Glutamatergic neuron (in vitro differentiated cells): ENCODE measurements around the gene NDUFAF7. TPM values are rescaled to one million over a fixed set of nuclear protein-coding genes. Genes with fewer than 3 reads are reported as not detected.

ENCODE experiments used
- DNase-seq: peaks from one replicate; pipeline ENCODE4 v3.0.0; 2022
- H3K27ac Mint-ChIP-seq: one replicate; pipeline ENCODE4 v1.8.0; 2020; ENCODE audit warnings: mild to moderate bottlenecking, mixed read lengths, inconsistent platforms; ENCODE audit not compliant: unreplicated experiment
- H3K27me3 Mint-ChIP-seq: one replicate; pipeline ENCODE4 v1.8.0; 2020; ENCODE audit warnings: mild to moderate bottlenecking, moderate library complexity, mixed read lengths, inconsistent platforms; ENCODE audit not compliant: unreplicated experiment
- H3K36me3 Mint-ChIP-seq: one replicate; pipeline ENCODE4 v1.8.0; 2020; ENCODE audit warnings: mild to moderate bottlenecking, mixed read lengths, inconsistent platforms; ENCODE audit not compliant: unreplicated experiment
- H3K4me1 Mint-ChIP-seq: one replicate; pipeline ENCODE4 v1.8.0; 2020; ENCODE audit warnings: mild to moderate bottlenecking, low read depth, mixed read lengths, inconsistent platforms; ENCODE audit not compliant: unreplicated experiment
- H3K4me3 Mint-ChIP-seq: one replicate; pipeline ENCODE4 v1.8.0; 2020; ENCODE audit warnings: mild to moderate bottlenecking, mixed read lengths, inconsistent platforms; ENCODE audit not compliant: unreplicated experiment
- H3K9me3 Mint-ChIP-seq: one replicate; pipeline ENCODE4 v1.8.0; 2020; ENCODE audit warnings: mild to moderate bottlenecking, moderate library complexity, mixed read lengths, inconsistent platforms; ENCODE audit not compliant: unreplicated experiment
- CTCF ChIP-seq: fragments of 200-600 bp; sonication (generic); IDR thresholded peaks from one replicate; pipeline ENCODE4 v1.5.0; 2021; ENCODE audit not compliant: partially characterized antibody, unreplicated experiment
- total RNA-seq: library from RNA; stranded (reverse); fragmentation: NEBNext Ultra II Directional; extraction: Animal tissue kit (Norgen Biotek cat#: 25700); gene quantifications from one replicate; pipeline ENCODE4 v1.2.1, GENCODE V29; 2021; ENCODE audit not compliant: unreplicated experiment

Gene NDUFAF7
- total RNA-seq, 1 donor from 2014 or later, result 25.1 TPM

- Mint-ChIP-seq H3K36me3 (no peaks in the 10 kb centered on the region), H3K27me3 (no peaks in the 10 kb centered on the region), H3K4me1 (no peaks in the 10 kb centered on the region), H3K27ac (no peak overlapping the region), H3K9me3 (no peaks in the 10 kb centered on the region), H3K4me3 (no peak overlapping the region)
- TF ChIP-seq CTCF, result no peak
- DNase-seq, result no peak
Measured at GRCh38 chr2:37246205-37246604, 14.7 kb downstream of the NDUFAF7 start.

GRCh38 chr2:37250869-37251740 is 19.6 kb downstream of the NDUFAF7 start:
- no peaks in the 10 kb centered on the region for H3K9me3 Mint-ChIP-seq
- H3K27ac Mint-ChIP-seq, result no peak overlapping the region
- no peak overlapping the region for H3K4me3 Mint-ChIP-seq
- TF ChIP-seq CTCF, result no peak
- H3K4me1 Mint-ChIP-seq, result no peaks in the 10 kb centered on the region
- no peaks in the 10 kb centered on the region for H3K36me3 Mint-ChIP-seq
- no peaks in the 10 kb centered on the region for H3K27me3 Mint-ChIP-seq
- no peak for DNase-seq

- no peak overlapping the region for H3K4me3 Mint-ChIP-seq
- H3K27me3 Mint-ChIP-seq, result no peaks in the 10 kb centered on the region
- no peak for TF ChIP-seq CTCF
- no peaks in the 10 kb centered on the region for H3K36me3 Mint-ChIP-seq
- DNase-seq, result no peak
- H3K27ac Mint-ChIP-seq, result no peak overlapping the region
- H3K9me3 Mint-ChIP-seq, result no peaks in the 10 kb centered on the region
- no peaks in the 10 kb centered on the region for H3K4me1 Mint-ChIP-seq
Measured at GRCh38 chr2:37262522-37262921, 31.1 kb downstream of the NDUFAF7 start.

- Mint-ChIP-seq H3K9me3 (no peaks in the 10 kb centered on the region), H3K27me3 (no peaks in the 10 kb centered on the region), H3K36me3 (no peaks in the 10 kb centered on the region), H3K4me3 (no peak overlapping the region), H3K27ac (peak overlapping the region; percentile 7), H3K4me1 (no peaks in the 10 kb centered on the region)
- no peak for DNase-seq
- no peak for TF ChIP-seq CTCF
Measured at GRCh38 chr2:37263839-37264238, 32.4 kb downstream of the NDUFAF7 start.

- no peak overlapping the region for H3K4me3 Mint-ChIP-seq
- H3K9me3 Mint-ChIP-seq, result no peaks in the 10 kb centered on the region
- H3K36me3 Mint-ChIP-seq, result no peaks in the 10 kb centered on the region
- TF ChIP-seq CTCF, result no peak
- DNase-seq, result no peak
- H3K27ac Mint-ChIP-seq, result no peak overlapping the region
- no peaks in the 10 kb centered on the region for H3K4me1 Mint-ChIP-seq
- no peaks in the 10 kb centered on the region for H3K27me3 Mint-ChIP-seq
Measured at GRCh38 chr2:37267685-37268084, 36.2 kb downstream of the NDUFAF7 start.
